ENCODE data around the gene KIF27.
"Not testable (repeated sequence)": the region's sequence is repeated elsewhere in the genome, so short reads cannot be mapped to it uniquely, and the experiment has no call there.

KIF27 gene

GRCh38 chr9:83933790-83934189 is 12.6 kb upstream of the KIF27 start:
- DNase-seq (ENCODE audit: low spot score) = no peak

DNA sequence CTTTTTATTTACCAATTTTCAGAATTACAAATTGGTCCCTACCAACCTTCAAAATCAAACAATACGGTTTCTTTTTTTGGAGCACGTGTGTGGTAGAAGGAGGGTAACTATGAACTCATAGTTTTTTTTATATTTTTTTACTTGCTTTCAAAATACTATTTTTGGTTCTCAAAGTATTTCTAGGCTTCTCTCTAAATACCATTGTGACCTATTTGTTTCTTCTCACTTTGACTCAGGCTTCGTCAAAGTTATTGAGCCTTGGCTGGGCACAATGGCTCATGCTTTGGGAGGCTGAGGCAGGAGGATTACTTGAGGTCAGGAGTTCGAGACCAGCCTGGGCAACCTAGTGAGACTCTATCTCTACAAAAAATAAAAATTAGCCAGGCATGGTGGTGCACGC is 11.6 kb upstream of the KIF27 start:
- DNase-seq (ENCODE audit: low spot score) = no peak

GRCh38 chr9:83932011-83932410 is 10.8 kb upstream of the KIF27 start:
- no peak for DNase-seq (ENCODE audit: low spot score)

DNA sequence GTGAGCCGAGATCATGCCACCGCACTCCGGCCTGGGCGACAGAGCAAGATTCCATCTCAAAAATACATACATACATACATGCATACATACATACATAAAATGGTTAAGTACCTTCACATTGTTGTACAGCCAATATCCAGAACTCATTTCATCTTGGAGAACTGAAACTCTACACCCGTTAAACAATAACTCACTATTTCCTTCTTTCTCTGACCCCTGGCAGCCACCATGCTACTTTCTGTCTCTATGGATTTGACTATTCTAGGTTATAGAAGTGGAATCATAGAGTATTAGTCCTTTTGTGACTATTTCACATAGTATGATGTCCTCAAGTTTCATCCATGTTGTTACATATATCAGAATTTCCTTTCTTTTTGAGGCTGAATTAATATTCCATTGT is 9.6 kb upstream of the KIF27 start:
- DNase-seq (ENCODE audit: low spot score) = no peak

DNA sequence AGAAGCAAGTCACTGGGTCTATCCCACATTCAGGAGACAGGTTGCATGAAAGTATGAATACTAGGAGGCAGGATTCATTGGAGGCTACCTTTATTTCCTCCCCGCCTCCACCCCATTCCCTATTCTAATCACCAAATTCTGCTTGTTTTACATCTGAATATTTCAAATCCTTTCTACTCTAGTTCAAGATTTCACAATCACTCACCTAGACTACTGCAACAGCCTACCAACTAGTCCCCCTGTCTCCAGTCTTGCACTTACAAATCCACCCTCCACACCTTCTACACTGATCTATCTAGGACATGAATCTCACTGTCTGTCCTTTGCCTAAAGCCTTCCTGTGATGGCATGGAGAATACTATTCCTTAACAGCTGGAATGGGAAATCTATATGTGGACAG is 6.4 kb upstream of the KIF27 start:
- DNase-seq (ENCODE audit: low spot score) = no peak

DNA sequence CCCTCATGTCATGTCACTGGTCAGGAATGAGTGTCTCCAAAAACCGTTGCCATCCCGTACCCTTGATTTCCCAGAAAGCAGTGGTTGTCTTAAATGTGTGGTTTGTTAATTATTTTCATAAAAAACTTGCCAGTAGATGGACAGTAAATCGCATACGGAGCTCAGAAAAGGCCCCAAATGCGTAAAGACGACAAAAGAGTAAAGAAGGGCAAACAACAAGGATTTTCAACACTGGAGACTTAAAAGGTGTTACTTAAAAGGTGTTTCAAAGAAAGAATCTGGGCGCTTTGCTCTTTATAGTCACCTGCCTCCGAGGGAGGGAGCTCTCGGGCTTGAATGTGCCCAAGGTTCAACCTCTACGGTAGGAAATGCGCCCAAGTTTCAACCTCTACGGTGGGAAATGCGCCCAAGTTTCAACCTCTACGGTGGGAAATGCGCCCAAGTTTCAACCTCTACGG is 734 bp downstream of the KIF27 start:
- peak; percentile 54 for DNase-seq (ENCODE audit: low spot score)

GRCh38 chr9:83919111-83919510 is 2.1 kb downstream of the KIF27 start:
- no peak for DNase-seq (ENCODE audit: low spot score)

- DNase-seq (ENCODE audit: low spot score) = peak; percentile 12
Observed at GRCh38 chr9:83912194-83912593, 9.0 kb downstream of the KIF27 start.

DNA sequence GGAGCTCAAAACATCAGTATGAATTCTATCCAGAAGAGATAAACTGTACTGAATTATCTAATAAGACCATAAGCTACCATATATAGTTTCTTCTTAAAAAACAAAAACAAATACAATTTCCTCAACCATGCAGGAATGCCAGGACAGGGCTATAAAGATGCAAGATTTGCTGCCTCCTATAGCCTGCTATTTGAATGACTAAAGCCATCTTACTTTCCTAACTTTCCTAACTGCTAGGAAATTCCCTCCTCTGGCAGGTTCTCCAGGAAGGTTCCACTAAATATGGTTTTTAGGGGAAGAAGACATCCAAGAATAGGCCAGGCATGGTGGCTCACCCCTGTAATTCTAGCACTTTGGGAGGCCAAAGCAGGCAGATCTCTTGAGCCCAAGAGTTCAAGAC is 15.1 kb downstream of the KIF27 start:
- DNase-seq (ENCODE audit: low spot score) = no peak

GRCh38 chr9:83900615-83901014 is 20.6 kb downstream of the KIF27 start:
- DNase-seq (ENCODE audit: low spot score) = not testable (repeated sequence)

DNA sequence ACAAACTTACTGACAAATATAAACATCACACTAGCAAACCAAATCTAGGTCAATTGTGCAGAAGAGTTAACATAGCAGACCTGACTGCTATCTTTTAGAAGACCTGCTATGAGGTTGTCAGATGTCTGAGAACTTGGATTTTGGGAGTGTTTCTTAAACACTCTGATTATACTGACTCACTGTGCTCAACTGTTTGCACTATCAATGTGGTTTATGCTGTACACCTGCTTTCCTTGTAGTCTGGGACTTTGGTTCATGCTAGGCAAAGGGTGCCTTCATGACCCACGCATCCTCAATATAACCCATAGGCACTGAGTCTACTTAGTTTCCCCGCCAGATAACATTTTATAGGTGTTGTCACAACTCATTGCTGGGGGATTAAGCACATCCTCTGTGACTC is 26.9 kb downstream of the KIF27 start:
- DNase-seq (ENCODE audit: low spot score) = not testable (repeated sequence)

GRCh38 chr9:83886498-83886897 is 34.7 kb downstream of the KIF27 start:
- DNase-seq (ENCODE audit: low spot score) = not testable (repeated sequence)

DNA sequence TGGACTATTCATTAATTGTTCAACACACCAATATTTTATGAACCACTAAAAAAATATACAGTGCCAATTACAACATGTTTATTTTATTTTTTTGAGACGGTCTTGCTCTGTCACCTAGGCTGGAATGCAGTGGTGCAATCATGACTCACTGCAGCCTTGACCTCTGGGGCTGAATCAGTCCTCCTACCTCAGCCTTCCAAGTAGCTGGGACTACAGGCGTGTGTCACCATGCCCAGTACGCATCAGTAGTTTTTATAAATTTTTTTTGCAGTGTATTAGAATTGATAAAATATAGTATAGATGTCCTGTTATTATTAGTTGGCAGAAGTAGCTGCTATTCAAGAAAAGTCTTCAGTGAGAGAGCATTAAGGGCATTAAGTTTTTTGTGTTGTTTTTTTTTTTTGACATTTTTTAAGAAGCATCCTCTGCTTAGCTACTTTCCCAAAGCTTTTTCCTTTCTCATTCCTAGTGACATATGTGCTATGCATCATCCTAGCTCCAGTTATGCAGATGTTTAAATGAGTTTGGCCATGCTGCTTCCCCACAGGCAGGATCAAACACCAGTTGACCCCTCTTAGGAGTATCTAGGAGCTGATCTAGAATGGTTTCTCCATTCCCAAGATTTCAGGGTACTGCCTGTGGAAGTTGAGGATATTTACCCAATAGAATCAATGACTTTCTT is 35.5 kb downstream of the KIF27 start:
- DNase-seq (ENCODE audit: low spot score) = peak; percentile 36

DNA sequence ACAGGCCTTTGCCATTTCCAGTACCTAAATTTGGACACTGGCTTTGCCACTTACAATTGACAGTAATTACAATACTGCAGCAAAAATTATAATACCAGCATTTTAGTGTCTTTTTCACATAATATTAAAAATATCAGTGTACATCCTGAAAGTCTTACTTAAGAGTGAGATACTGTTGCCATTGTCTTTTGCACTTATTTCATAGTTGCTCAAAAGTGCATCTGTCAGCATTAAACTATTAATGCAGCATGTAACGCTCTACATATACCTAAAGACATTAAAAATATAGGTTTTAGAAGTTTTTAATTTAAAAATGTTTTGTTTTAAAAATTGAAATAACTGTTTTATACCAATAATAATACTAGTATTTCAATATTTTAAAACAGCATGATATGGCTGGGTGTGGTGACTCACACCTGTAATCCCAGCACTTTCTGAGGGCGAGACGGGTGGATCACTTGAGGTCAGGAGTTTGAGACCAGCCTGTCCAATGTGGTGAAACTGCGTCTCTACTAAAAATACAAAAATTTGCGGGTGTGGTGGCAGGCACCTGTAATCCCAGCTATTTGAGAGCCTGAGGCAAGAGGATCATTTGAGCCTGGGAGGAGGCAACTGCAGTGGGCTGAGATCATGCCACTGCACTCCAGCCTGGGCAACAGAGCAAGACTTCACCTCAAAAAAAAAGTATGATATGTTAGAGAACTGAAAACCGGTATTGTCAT is 39.4 kb downstream of the KIF27 start:
- not testable (repeated sequence) for DNase-seq (ENCODE audit: low spot score)

DNA sequence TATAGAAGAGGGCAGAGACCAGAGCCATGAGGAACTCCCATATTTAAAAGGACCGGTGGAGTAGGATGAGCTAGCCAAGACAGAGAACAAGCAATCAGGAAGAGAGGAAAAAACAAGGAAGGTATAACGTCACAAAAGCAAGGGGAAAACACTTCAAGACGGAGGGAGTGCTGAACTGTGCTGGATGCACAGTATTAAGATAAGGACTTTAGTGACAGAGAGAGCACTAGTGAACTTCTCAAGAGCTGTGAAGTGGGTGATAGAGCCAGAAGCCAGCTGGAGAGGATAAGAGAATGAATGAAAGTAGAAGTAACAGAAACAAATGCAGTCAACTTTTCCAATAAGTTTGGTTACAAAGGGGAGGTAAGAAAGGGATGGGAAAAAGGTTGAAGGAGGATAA is 45.7 kb downstream of the KIF27 start:
- DNase-seq (ENCODE audit: low spot score) = not testable (repeated sequence)

DNA sequence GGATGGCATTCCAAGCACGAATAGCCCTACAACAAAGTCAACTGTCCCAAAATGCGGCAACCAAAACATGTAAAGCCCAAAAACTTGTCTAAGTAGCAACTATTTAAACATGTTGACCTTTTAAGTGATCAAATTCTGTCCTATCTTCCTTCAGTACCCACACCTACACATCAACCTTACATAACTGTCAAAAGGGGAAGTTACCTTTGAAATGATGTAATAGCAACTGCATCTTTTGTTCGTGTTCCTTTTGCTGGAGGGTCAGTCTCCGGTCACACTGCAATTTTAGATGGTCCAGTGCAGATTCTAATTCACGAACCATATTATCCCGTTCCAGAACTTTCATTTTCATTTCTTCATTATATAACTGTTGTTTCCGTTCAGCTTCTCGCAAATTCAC is 71.3 kb downstream of the KIF27 start:
- DNase-seq (ENCODE audit: low spot score) = not testable (repeated sequence)

- not testable (repeated sequence) for DNase-seq (ENCODE audit: low spot score)
Observed at GRCh38 chr9:83837070-83837643, 84.1 kb downstream of the KIF27 start.

GRCh38 chr9:83830426-83831071 is 90.7 kb downstream of the KIF27 start:
- DNase-seq (ENCODE audit: low spot score) = not testable (repeated sequence)

GRCh38 chr9:83824986-83825623 is 96.1 kb downstream of the KIF27 start:
- not testable (repeated sequence) for DNase-seq (ENCODE audit: low spot score)

GRCh38 chr9:83817356-83818278 is 103.6 kb downstream of the KIF27 start, which contains the start of gene GKAP1:
TSS of gene GKAP1 (minus strand) at chr9:83817769. CDS start at chr9:83806517, 11,252 bp downstream.
- DNase-seq (ENCODE audit: low spot score) = peak; percentile 75

DNA sequence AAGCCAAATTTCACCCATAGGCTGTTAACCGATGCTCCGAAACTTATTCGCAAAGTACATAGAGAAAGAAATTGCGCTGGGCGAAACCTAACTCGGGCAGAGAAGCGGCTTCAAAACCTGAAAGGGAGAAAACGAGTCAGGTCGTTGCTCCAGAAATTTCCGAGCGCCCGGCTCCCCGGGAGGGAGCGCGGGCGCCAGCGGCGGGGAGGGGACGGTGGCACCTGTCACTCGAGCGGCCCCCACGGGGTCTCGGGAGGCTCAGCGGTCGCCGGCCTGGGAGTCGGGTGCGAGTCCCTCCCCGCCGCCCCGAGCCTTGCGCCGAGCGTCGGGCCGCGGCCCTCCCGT is 104.2 kb downstream of the KIF27 start:
- DNase-seq (ENCODE audit: low spot score) = peak; percentile 11
